ENCODE results near the gene BNC2. TPM values are rescaled to one million over a fixed set of nuclear protein-coding genes. Genes with fewer than 3 reads are reported as not detected.
A peak's percentile ranks its signal among the peaks of the same experiment; 100 is the strongest.

The BNC2 gene
- total RNA-seq, 1 experiment from 2014 or later, result 2.7 TPM

DNA sequence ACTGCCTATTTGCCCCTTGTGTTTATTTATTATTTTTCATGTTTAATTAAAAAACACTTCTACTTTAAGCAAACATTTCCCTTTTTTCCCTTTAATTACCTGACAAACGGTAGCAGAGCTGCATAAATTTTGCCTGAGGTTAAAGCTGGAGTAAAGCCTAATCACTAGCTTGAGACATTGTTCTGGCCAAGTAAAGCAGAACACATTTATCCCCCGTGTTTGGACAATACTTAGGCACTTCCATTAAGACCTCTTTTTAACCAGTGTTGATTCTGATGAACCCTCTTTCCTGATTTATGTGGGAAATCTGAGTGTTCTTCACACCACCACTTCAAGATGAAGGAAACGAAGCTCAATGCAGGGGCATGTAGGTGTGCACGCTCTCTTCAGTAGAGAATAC lies 54.5 kb downstream of the BNC2 start:
- no peak for DNase-seq (ENCODE audit: low spot score)

DNA sequence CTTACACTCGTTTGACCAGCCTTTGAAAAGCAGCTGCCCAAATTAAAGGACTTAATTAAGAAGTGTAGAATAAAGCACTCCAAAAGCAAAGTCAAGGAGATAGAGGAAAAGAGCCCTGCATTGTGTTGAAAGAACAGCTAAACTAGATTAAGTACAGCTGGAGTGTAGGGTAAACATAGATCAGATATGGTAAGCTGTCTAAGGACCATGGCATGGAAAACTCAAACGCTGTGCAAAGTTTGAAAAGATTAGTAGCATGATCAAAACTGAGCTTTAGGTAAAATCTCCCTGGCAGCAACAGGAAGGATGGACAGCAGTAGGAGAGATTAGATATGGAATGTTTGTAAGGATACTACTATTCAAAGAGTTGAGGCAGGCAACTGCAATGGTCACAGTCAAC lies 55.4 kb downstream of the BNC2 start:
- no peak for DNase-seq (ENCODE audit: low spot score)

DNA sequence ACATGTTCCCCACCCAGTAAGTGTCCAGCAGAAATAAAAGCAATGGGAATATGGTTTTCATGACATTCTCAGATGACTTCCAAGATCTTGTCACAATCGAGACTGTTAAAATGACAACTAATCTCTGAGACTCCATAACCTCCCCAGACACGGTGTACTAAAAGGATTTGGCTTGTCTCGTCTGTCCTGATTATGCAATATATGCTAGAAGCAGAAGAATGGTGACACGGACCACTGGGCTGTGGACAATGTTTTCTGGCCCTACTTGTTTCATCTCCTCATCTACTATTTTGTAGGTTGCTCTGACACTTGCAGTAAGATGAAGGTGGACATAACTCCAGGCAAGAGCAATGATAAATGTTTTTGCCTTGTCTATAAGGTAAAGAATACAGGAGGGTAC lies 56.6 kb downstream of the BNC2 start:
- no peak for DNase-seq (ENCODE audit: low spot score)

DNA sequence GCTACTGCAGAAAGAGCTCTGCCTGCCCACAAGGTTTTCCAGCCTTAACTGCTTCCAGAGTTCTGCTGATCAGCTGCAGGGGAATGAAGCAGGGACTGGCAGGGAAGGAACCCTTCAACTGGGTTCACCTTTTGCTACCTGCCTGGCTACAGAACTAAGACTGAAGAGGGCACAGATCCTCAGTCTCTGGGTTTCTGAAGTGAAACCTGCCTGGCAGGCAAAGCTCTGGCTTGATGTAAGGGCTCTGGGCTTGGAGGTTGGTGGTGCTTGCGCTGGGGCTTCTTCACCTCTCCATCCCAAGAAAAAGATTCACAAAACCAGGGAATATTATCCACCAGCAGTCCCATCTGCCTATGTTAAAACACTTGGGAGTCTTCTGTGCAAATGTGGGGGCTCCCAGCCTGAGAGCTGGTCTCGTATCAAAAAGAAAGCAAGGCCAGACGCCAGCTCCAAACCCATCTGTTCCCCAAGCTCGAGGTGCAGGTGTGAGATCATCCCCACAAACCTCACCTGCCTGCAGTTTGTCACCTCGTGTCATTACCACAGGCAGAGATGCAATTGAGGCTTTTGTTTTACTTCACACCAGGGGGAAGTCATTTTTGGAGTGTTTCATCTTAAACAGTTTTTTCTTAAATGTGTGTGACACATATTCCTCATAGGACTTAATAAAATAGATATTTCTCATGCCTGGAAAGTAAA lies 58.3 kb downstream of the BNC2 start:
- DNase-seq (ENCODE audit: low spot score), result no peak

DNA sequence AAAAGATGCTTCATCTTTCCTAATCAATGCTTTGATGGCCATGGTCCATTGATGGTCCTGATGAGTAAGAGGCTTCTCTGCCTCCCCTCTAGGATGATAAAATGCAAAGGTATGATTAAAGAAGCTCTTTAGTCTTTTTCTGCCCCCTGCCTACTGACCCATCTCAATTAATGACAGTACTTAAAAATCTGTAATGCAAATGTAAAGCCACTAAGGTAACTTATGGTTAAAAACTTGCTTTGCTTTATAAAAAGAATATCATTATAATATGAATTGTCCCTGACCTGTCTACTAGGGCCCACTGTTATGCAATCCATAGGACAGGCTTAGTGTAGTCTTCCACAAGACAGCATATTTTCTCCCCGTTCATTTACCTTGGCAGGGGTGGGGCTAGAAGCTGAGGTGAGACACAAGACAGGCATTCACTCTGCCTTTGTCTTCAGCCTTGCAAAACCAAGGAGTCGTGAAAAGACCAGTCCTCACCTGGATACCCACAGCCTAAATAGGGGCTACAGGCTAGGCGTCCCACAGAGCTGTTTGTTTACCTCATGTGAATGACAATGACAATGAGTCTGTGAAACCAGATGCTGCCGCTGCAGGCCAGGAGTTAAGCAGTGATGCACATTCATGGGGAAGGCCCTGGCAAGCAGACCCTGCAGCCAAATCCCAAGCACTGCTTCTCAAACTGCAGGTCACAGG lies 60.4 kb downstream of the BNC2 start:
- no peak for DNase-seq (ENCODE audit: low spot score)

DNA sequence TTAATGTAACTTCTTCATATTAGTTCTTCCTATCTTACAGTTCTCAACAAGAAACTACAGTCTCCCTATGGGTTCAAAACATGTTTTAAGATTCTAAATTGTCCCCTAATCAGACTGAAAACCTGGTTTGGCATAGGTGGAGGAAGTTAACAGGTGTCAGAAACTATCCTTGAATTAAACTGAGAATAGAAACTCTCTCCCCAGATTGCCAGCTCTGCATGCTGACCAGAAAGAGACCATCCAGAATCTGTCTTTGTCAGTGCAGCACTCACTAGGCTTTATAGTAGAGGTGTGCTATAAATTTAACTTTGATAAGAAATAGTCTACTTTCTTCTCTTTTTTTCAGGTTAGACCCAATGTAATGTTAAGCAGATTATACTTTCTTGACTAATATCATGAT lies 63.8 kb downstream of the BNC2 start:
- no peak for DNase-seq (ENCODE audit: low spot score)

DNA sequence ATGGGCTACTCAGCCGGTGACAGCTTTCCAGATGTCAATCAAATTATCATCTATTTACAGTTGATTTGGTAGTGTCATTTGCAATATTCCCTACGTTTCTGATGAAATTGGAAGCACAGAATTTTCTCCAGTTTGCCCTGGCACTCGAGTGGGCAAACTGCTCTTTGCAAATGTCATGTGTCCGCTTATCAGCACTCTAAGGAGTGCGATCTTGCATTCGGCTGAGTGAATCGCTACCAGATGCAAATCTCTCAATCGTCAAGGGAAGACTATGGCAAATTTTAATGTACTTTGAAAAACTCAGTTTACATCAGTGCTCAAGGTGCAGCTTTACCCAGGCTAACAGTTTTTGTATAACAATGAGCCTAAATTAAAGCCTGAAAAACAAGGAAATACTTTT lies 66.8 kb downstream of the BNC2 start:
- no peak for DNase-seq (ENCODE audit: low spot score)

DNA sequence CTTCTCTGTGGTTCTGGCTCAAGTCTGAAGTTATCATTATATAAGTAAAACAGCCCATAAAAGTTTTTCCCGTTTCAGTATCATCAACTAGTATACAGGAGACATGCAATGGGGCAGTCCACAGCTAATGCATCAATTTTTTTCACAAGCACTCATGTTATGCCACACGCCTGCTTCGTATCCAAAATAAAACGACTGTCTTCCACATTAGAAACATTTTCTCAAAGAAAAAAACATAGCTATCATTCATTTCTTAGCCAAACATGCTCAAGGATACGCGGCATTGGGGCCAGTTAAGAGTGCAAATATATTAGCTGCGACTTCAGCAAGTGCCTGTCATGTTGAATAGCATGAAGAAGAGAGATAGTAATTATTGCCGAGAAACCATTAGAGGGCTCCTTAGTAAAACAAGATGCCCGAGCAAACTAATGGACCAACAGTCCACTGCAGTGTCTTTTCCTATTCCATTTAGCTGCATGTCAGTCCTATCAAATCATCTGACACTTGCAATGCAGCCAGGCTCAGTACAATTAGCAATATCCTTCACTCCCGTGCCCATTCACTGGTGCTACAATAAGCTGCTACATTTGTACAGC lies 68.5 kb downstream of the BNC2 start:
- no peak for DNase-seq (ENCODE audit: low spot score)

DNA sequence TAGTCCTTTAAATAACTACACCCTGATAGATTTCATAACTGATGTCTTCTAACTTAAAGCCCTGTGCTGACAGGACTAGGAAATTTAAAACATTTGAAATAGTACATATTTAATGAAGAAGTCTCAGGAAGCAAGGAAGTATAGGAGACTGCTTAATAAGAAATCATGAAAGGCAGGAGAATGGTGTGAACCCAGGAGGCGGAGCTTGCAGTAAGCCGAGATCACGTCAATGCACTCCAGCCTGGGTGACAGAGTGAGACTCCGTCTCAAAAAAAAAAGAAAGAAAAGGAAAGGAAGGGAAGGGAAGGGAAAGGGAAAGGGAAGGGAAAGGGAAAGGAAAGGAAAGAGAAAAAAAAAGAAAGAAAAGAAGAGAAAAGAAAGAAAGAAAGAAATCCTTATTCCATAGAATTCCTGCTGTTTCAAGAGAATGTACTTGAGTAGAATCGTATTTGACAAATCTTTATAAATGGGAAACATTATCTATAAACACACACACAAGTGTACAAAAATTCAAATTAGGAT lies 74.1 kb downstream of the BNC2 start:
- DNase-seq (ENCODE audit: low spot score), result no peak

DNA sequence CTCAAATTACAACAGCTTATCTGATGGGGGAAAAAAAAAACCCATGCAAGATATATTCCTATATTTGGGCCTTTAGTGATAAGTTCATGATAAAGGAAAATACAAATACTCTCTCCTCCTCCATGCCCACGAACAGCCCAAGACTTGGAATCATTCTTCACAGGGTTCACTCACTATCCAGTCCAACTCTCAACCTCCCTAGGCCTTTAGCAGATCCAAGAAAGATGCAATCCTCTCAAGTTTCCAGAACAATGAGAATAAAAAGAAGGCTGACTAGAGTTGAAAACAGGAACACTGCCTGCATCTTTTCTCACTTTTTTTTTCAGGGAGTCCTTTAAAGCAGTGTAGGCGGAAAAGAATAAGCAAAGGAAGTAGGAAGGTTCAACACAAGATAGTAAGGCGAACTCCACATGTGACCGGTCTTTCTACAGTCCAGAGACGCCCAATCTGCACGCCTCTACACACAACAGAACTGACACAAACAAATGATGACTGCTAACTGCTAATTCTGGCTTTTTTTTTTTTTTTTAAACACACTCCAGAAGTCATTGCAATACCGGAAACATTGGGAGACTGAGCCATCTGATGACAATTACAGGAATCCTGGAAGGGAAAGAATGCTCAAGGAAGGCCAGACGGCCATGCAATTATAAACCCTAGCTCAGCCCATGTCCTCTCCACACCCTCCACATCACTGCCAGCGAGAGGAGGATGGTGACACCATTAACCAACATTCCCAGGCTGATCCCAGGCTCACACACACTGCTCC lies 75.4 kb downstream of the BNC2 start:
- DNase-seq (ENCODE audit: low spot score), result peak; percentile 18

DNA sequence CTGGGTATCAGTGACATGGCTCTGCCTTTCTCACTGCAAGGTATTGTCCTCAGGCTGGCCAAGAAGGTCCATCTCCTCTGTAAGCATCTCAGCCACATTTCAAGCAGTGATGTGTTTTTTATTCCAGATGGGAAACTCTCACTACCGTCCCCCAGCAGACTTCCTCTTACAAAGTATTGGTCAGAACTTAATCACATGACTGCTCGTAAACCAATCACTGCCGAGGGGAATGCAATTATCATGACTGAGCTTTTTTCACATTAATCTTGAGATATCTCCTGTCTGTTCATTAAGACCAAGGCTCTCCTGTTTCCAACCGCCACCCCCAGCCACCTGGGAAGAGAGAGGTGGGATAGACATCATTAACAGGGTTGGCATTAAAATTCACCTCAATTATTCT lies 76.4 kb downstream of the BNC2 start:
- DNase-seq (ENCODE audit: low spot score), result no peak

DNA sequence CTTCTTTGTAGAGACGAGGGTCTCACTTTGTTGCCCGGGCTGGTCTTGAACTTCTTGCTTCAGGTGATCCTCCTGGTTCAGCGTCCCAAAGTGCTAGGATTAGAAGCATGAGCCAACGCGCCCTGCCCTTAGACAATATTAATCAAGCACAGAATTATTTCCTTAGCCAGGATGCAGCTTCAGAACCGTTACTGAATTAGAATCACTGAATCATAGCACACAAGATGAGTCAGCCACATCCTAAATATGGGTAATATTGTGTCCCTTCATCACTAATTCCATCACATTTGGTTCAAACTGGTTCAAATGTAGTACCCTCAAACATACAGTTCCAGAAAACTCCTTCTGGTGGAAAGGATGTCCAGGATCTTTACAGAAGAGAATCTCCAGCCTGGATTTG lies 82.7 kb downstream of the BNC2 start:
- DNase-seq (ENCODE audit: low spot score), result no peak

DNA sequence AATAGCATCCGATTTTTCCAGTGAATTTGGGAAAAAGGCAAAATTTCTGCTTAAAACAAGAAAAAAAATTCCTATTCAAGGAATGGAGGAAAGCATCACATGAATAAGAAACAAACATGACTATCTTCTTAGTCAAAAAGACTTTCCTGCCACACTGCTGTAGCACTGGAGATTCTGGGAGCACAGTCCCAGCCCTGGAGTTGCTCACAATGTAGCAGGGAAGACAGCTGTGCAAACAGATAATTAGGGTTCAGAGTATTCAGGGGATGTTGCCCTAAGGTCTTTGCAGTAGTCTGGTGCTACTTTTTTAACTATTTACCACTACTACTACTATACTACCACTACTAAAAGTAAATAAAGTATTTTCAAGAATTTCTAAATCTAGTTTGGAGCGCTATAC lies 86.5 kb downstream of the BNC2 start:
- no peak for DNase-seq (ENCODE audit: low spot score)

DNA sequence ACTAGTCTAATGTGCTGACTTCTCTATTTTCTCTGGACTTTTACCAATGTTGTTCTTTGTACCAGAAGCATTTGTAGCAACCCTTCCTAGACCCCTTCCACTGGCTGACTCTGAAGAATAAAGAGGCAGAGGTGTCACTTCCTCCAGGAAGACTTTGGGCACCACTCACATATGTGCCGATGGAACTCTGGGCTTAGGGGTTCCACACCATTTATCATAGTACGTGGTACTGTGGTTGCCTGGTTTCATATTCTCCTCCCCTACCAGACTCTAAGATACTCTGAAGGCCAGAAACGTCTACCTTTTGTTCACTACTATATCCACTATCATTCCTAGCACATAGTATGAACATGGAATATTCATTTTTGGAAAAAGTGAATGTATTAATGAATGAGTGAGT lies 88.0 kb downstream of the BNC2 start:
- no peak for DNase-seq (ENCODE audit: low spot score)

DNA sequence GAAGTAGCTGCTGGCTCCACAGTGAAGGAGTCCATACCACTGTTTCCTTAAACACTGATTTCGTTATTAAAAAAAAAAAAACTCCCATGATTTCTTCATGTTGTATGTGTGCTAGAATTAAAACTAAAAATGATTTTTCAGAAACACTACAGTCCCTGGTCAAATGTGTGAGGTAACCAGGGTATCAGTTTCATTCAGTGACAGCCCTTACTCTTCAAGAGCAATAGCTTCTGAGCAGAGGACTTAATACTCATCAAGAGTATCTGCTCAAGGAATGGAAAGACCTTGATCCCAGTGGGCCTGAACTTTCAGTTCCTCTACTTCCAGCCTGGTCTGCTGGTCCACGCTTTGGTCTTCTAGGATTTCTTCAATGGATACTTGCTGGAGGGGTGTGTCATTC lies 95.1 kb downstream of the BNC2 start:
- DNase-seq (ENCODE audit: low spot score), result no peak

DNA sequence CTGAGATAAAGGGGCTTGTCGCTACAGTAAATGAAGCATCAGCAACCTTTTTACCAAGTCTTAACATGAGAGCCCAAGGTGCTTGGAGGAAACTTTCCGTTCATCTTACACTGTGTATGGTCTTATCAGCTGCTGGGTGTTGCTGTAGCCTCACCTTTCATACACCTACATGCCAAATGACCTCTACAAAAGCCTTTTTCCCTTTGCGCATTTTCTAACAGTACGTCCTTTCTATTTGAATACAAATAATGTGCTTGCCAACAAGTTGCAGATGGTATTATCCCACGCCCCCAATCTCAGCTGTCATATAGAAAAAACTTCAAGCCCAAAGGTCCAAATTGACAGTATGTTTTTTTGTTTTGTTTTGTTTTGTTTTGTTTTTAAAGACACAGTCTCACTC lies 96.9 kb downstream of the BNC2 start:
- no peak for DNase-seq (ENCODE audit: low spot score)

DNA sequence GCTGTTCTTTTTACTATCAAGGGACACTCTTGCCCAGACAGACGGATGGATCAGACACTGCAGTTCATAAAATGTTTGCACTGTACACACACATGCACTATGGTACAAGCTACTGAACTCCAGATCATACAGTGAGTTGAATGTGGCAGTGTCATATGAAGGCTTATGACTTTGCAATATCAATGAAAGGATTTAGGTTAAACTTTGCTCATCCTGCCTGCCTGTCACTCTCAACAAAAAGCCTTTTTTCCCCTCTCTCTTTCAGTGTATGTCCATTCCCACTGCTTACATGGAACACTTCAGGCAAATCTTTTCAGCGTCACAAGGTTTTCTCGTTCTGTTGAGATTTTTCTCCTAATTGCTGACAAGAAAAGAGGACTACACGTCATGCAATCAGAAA lies 97.4 kb downstream of the BNC2 start:
- no peak for DNase-seq (ENCODE audit: low spot score)

DNA sequence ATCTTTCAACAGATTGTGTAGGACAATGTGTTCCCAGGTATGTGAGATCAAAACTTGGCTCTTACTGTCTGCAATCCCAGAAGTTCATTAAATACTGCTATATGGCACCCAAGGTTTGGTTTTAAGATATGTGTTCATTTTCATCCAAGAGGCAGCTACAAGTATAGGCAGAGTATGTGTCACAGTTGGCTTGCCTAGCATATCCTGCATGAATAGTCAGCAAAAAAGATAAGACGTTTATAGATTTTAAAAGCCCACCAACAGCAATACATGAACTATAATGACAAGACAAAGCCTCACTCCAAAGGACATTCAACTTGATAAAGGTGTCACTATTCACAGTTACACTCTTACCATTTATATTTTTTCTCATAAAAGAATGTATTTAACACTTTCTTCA lies 99.1 kb downstream of the BNC2 start:
- DNase-seq (ENCODE audit: low spot score), result no peak

DNA sequence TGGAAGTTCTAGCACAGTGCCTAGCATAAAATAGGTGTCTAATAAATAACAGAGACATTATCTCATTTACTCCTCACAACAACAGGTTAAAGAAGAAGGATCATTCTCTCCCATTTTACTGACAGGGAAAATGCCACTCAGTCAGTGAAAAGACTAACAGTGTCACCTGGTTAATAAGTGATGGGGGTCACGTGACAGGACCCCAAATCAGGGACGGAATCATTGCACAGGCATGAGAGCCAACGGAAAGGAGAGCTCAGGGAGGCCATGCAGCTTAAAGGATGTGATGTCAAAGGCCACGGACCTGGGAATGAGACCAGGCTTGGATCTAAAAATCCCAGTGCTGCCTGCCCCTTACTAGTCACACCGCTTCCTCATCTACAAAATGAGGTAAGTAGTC lies 101.2 kb downstream of the BNC2 start:
- no peak for DNase-seq (ENCODE audit: low spot score)

DNA sequence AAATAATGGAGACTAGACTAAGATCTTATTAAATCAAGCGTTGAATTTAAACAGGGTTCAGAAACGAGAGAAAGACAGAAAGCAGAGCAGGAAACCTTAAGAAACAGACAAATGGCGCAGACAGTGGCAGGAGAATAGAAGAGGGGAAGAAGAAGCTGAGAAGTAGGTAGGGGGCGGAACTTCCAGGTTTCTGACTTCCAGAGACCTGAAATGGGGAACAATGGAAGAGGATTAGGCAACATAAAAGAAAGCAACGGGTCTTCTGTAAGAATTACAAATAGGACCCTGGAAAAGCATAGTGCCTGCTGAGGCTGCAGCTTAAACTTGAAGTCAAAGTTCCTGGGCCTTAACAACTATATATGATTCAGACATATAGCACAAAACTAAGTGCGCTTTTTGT lies 101.7 kb downstream of the BNC2 start:
- no peak for DNase-seq (ENCODE audit: low spot score)

DNA sequence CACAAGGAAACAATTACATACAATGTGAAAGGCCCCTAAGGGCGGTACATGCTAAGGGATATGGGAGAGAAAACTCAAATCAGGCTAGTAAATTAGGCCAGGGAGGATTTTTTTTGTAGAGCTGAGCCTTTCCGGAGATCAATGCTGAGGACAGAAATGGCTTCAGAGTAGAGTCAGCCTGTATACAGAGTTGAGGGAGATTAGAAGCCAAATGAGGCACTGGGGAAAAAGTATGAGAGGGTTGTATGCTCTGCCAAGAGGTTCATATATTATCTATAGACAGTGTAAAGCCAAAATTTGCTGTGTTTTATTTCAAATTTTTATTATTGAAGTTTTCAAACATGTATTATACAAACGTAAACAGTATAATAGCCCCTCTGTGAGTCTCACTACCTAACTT lies 103.1 kb downstream of the BNC2 start:
- no peak for DNase-seq (ENCODE audit: low spot score)

DNA sequence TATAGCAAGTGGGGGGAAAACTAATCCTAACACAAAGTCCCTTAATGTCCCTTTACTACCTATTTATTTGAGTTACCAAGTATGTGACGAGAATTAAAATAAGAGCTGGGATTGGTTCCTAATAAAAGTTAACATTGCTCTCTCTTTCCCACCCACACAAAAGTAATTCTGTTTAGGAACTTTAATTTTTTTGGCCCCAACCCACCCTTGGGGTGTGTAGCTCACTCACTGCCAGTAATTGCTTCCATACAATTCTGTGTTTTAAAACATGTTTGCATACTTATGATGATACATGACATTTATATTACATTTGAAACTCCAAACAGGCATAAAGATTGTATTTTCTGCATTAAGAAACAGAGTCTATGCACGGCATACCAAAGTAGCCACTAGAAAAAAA lies 106.5 kb downstream of the BNC2 start:
- no peak for DNase-seq (ENCODE audit: low spot score)
